Measurements from ENCODE around the gene DLG4.
A peak's percentile ranks its signal among the peaks of the same experiment; 100 is the strongest.
"Not testable (repeated sequence)": the region's sequence is repeated elsewhere in the genome, so short reads cannot be mapped to it uniquely, and the experiment has no call there.

DLG4 gene

DNA sequence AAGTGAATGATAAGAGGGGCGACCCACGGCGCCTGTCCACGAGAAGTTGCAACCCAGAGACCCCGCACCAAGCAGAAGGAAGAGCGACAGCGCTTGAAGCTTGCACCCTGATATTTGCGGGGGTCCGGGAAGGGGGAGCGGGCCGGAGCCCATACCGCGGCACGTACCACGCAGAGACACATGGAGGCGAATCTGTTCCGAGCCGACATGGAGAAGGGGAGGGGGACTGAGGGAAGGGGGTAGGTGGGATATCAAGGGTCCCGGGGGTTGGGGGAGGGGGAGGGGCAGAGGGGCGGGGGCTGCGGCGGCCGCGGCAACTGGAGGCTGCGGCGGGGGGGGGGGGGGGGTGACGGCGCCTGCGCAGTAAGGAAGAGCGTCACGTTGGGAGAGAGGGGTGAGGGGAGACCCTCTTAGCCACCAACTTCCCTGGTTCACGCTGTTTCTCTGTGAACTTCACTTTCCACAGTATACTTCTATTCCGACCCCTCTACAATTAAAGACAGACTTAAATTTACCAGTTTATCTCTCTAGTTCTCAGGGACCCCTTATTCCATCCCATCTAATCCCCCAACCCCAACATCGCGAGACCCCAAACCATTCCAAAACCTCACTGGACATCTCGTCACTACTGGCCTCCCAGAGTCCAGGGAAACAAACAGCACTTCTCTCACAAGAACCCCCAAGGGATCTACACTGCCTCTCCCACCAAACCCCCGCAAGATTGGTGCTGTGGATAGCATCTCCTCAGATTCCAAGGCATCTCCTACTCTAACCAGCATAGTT lies 8.0 kb downstream of the DLG4 start:
- no peak for DNase-seq

DNA sequence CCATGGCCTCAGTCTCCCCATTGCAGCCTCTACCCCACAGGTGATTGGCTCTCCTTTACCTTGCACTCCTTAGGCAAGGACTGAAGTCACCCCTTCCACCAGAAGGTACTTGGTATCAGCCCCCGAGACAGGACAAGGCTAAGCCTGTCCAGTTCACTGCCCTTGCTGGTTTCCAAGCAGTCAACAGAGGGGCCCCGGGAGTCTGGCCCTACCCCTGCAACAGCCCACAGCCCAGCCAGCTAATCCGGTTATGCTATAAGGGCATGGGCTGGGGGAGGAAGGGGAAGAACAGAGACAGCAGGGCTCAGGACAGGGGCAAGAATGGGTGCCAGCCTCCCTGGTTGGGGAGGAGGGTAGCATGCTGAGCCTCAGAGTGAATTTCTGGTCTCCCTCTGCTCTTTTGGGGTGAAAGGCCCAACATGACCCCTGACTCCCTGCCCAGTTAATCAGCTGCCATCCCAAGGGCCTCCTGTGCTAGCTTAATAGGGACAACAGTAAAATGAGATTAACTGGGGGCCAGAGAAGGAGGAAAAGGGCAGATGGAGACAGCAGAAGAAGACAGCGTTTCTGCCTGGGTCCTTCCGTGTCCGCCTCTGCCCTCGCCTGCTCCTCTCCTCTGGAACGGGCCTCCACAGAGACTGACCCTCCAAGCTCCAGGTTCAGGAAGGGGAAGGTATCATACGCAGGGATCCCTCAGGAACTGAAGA lies 10.7 kb downstream of the DLG4 start:
- DNase-seq, result no peak

DNA sequence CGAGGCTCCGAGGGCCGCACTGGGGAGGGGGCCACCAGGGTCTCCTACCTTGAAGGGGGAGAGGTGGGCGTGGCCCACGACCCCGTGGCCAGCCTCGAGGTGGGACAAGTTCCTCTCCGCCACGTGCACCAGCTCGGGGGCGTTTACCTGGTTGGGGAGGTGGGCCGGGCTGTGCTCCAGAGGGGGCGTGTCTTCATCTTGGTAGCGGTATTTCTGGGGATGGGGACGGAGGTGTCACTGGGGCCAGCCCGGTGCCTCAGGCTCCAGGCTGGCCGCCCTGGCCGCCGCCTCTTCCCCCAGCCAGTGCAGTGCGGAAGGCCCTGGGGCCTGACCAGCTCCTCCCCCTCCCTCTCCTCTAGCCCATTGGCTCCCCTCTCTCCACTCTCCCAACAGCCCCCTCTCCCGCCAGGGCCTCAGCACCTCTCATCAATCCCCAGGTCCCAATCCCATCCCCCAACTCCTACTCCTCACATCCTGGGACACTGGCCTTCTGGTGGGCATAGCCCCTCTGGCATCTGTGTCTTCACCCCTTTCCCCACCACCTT lies 11.5 kb downstream of the DLG4 start:
- DNase-seq, result no peak

DNA sequence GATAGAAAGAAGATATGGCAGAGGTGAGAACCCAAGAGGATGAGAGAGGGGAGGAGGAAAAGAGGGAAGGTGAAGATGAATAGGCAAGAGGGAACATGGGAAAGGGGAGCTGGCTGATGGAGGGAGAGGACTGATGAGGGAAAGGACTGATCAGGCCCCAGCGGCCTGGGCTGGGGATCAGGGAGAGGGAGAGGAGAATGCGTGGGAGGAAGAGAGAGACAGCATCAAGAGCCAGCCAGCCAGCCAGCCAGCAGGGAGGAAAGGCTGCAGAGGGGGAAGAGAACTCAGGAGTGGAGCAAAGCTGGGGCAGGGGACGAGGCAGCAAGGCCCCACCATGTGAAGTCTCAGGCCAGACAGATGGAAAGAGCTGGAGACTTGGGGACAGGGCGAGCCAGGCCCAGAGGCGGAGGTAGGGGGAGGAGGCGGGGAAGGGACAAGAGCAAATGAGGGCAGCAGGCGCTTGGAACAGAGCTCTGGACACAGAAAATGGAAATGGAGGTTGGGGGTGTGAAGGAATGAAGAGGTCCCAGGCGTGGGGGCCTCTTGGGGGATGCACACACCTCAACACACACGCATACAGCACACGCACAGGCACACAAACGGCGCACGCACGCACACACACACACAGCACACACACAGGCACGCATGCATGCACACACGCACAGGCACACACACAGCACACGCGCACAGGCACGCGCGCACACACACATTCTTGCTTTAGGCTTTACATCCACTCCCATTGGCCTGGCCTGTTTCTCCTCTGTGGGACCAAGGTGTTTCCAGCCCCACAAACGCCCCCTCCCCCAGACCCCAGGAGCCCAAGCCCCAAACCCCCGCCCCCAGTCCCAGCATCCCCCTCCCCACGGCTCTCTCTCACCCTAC lies 12.3 kb downstream of the DLG4 start:
- no peak for DNase-seq

DNA sequence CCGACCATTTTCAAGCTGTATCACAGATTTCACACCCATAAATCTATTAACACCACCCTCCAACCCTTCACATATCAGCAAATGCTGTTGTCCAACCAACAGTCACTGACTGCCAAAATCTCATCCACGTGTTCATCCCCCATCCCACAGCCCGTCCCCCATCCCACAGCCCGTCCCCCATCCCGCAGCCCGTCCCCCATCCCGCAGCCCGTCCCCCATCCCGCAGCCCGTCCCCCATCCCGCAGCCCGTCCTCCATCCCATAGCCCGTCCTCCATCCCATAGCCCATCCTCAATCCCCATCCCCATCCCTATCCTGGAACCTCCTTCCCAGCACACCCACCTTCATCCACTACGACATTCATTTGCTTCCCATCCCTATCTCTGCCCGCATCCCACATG lies 14.1 kb downstream of the DLG4 start:
- no peak for DNase-seq

GRCh38 chr17:7204828-7205461 lies 14.7 kb downstream of the DLG4 start:
- DNase-seq, result peak; percentile 86

GRCh38 chr17:7204336-7204735 lies 15.3 kb downstream of the DLG4 start:
- DNase-seq, result no peak

- DNase-seq, result no peak
Observed at GRCh38 chr17:7203391-7203790, 16.2 kb downstream of the DLG4 start.

- no peak for DNase-seq
Observed at GRCh38 chr17:7196651-7197401, 22.8 kb downstream of the DLG4 start.

- no peak for DNase-seq
Observed at GRCh38 chr17:7195971-7196370, 23.7 kb downstream of the DLG4 start.

DNA sequence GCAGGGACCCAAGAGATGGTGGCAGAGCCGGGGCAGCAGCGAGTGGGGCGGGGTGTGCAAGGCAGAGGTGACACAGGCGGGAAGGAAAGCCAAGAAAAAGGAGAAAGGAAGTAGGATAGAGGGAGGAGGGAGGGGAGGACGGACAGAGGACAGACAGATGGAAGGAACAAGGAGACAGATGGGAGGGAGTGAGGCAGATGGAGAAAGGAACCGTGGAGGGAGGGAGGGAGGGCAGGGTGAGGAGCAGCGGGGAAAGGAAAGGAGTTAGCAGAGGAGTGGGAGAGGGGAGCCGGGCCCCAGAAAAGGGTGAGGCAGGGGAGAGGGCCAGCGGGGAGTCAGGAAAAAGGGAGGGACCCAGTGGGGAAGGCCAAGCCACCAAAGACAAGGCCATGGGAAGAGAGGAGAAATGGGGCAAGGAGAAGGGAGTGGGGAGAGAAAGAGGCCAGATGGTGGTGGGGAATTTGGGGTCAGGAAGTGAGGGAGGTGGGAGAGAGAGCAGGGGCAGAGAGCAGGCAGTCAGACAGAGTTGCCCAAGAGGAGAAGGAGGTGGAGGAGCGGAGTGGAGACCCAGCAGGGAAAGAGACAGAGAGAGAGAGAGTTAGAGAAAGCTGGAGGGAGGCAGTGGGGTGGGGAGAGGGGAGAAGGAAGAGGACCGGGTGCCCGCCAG lies 27.2 kb downstream of the DLG4 start:
- DNase-seq, result no peak

- peak; percentile 59 for DNase-seq
Observed at GRCh38 chr17:7191571-7192270, 27.9 kb downstream of the DLG4 start.

GRCh38 chr17:7191069-7191468 lies 28.6 kb downstream of the DLG4 start:
- DNase-seq, result no peak

GRCh38 chr17:7190276-7190917 lies 29.2 kb downstream of the DLG4 start:
- no peak for DNase-seq

DNA sequence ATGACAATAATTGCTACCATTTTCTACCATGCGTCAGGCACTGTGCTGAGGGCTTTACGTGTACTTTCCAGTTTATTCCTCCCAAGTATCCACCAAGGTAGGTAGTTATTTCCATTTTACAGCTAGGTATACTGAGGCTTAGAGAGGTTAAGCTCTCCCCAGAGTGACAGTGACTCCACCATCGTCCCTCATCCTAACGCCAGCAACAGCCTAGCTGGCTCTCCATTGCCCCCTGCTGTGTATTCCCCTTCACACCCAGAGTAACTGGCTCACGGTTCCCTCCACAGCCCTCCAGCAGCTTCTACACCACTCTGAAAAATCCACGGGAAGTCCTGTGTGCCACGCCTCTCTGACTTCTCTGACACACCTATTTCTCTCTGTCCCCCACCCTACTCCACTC lies 33.4 kb downstream of the DLG4 start:
- DNase-seq, result peak; percentile 35

- DNase-seq, result no peak
Observed at GRCh38 chr17:7184647-7185046, 35.0 kb downstream of the DLG4 start.

DNA sequence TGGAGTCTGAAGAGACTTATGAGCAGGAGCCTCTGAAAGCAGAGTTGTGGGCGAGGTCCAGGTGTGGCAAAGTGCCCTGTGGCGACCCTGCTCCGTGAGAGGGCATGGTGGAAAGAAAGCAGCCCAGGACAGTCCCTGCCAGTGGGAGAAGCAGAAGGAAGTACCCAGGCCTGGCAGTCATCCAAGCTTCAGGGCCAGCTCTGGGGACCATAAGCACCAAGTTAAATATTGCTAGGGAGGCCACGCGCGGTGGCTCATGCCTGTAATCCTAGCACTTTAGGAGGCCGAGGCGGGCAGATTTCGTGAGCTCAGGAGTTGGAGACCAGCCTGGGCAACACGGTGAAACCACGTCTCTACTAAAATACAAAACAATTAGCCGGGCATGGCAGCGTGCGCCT lies 35.5 kb downstream of the DLG4 start:
- DNase-seq, result peak; percentile 40

DNA sequence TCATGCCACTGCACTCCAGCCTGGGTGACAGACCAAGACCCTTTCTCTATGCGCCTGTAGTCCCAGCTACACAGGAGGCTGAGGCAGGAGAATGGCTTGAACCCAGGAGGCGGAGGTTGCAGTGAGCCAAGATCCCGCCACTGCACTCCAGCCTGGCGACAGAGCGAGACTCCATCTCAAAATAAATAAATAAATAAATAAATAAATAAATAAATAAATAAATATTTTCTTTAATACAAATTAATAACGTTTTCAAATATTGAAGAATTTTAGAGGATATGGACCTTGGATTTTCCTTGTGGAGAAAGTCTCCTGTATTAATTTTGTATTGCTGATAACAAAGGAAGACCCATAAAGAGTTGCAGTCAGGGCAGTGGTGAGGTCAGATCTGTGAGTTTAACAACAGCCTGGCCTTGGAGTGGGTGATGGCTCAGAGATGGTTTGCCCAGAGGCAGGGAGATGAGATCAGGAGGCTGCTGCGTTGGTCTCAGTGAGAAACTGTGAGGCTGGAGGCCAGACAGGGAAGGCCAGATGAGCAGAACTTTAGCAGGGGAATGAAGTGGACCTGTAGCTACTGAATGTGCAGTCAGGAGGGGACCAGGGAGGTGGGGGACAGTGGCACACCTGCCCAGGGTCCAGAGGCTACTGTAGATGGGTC lies 36.1 kb downstream of the DLG4 start:
- no peak for DNase-seq

DNA sequence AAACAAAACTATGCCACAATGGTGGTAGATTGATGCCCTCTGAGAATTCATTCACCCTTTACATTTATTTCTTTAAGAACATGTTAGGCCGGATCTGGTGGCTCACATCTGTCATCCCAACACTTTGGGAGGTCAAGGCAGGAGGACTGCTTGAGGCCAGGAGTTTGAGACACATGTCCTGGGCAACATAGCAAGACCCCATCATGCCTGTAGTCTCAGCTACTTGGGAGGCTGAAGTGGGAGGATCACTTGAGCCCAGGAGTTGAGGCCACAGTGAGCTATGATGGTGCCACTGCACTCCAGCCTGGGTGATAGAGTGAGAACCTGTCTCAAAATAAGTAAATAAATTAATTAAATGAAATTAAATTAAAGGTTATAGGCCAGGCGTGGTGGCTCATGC lies 37.5 kb downstream of the DLG4 start:
- not testable (repeated sequence) for DNase-seq
